HG02885 (cell line): ENCODE data around the gene SHOC2.
A peak's percentile ranks its signal among the peaks of the same experiment; 100 is the strongest.

ENCODE experiments used
- ATAC-seq: cut with Tn5 transposase; IDR thresholded peaks from one replicate; pipeline ENCODE4 v1.9.1; 2021; ENCODE audit warnings: mild to moderate bottlenecking; ENCODE audit not compliant: unreplicated experiment, poor library complexity

SHOC2 gene

DNA sequence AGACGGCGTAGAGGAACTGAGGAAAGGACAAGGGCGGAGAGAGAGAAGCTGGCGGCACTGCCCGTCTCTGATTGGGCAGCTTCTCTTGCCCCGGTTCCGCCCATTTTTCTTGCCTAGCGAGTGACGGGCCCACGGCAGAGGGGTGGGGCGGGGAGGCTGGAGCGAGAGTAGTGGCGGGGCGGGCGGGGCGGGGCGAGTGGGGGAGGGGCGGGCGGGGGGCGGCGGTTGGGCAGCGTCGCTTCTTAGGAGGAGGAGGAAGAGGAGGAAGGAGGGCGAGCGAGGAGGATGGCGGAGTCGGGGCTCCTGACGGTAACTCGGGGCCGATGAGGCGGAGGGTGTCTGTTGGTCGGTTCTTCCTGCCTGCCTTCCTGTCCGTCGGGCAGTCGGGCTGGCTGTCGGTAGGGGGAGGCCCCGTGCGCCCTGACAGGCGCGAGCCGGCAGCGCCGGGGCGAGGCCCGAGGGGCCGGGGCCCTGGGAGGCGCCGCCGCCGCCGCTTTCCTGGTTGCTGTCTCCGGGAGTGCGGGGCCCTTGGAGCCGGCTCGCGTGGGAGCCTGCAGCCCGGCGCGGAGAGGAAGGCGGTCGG lies at the start of gene SHOC2:
Gene SHOC2, plus strand, starts transcription at position 256 of the 583 bp plus-strand sequence. CDS start 44,755 bp downstream, outside the sequence.
- ATAC-seq: peak; percentile 15

DNA sequence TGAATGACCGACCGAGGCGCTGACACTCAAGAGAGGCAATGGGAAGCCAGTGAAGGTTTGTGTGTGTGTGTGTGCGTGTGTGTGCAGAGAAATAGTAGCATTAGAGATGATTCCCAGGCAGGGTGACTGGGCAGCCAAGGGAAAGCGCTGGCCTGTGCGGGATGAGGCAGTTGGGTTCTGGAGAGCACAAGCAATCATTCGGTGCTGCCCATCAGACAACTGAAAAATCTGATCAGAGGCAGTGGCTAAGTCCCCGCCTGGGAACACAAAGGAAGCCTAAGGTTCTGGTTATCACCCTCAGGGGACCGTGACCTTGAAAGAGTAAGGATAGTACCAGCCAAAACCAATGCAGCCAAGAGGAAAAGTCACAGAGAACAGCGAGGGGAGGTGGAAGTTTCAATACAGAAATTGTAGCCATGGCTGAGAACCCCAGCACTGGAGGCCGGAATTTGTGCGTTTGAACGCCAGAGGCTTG lies 48.5 kb upstream of the SHOC2 start:
- ATAC-seq: no peak

DNA sequence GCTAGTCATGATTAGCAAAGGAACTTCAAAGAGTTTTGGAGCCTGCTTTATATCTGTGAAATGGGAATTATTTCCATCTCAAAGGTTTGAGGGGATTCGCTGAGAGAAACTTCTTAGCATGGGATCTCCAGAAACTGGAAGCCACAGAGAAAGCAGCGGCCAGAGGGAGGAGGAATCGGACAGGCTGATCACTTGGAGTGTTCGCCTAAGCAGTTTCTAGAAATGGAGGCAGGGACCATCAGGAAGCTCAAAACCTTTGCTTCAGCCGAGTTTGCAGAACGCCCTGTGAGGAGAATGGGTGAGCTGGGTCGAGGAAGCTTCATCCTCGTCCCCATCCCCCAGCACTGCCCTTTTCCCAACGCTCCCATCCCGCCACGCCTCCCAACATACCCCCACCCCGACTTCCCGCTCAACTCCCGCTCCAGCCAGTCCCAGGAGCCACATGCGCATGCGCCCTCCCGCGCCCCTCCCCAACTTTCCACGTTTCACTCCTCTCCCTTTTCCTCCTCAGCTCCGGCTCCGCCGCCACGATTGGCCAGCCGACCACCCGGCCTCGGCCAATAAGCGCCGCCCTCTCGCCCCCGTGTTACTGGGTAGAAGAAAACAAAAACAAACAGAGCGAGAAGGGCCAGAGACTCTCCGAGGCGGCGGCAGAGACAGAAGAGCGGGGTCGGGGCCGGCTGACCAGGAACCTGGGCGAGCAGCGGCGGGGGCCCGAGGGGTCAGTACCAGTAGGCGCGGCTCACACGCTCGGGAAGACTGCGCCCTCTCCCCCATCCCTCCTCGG lies 47.9 kb upstream of the SHOC2 start, which contains the start of gene PDCD4:
Gene PDCD4, plus strand, starts transcription at position 631 of the 787 bp plus-strand sequence. CDS start 4,100 bp downstream, outside the sequence.
- peak; percentile 77 for ATAC-seq

DNA sequence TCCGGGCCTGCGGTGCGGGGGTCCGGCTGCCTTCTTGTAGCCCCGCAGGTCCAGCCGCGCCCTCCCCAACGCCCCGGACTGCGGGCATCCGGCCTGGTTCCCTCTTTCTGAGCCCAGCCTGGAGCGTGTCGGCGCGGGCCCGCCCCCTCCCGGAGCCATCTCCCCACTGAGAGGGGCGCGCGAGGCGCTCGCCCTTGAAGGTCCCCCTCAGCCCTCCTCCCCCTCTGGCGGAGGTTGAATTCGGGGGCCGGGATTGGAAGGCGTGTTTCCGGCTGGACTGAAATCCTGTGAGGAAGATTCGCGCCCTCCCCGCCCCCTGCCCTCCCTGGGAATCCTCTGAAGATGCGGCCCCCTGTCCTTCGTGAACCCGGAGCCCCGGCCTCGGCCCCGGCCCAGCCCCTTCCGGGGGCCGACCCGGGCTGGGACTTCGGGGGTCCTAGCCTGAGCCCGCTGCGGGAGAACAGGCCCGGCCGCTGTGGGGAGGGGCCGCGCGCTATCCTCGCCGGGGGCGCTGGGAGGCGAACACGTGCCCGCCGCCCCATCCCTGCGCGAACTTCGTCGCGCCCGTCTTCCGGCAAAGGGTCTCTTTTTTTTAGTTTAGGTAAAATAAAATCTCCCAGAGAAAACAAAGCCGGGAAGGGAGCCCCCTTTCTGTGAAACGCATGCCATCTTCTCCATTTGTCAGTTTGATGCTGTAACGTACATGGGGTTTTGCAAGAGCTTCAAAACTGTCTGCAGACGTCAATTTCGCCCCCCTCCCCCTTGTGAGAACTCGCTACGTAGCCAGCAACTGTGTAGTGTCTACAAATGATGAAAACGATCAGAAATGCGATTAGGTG lies 47.0 kb upstream of the SHOC2 start:
- ATAC-seq: peak; percentile 39

DNA sequence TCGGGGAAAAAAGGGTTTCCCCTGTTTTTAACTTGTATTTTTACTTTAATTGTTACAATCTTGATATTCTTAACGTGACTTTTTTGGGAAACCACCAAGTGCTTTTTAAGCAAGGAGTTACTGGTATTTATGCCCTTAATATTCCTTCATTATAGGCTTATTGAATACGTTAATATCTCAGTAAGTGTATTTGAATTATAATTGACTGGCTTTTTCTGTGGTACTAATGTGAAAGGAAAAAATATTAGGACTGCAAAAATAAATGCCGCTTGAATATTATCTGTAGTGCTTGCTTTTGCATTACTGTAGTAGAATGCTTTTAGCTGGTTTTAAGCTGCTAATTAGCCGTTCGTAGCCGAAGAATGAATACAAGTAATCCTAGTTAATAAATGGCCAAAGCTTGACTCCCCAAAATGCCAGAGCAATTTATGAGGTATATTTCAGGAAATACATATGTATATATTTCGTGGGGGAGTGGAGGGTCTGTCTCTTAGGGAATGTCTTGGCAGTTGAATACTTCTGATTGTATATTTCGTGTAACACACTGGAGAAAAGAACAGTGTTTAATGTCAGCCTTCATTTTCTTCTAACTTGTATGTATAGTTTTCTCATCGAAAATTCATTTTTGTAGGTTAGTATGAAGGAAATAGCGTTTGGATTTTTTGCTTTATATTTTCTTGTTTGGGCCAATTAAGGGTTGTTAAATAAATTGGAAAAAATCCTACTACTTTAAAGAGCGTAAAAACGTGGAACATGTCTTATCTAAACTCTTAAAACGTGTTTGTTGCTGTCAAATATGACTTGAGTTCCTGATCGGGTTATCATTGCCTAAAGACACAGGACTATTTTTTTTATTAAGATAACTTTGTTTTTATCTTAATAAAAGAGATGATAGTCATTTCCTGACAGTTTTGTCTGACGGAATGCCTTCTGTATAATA lies 46.1 kb upstream of the SHOC2 start:
- ATAC-seq: no peak

DNA sequence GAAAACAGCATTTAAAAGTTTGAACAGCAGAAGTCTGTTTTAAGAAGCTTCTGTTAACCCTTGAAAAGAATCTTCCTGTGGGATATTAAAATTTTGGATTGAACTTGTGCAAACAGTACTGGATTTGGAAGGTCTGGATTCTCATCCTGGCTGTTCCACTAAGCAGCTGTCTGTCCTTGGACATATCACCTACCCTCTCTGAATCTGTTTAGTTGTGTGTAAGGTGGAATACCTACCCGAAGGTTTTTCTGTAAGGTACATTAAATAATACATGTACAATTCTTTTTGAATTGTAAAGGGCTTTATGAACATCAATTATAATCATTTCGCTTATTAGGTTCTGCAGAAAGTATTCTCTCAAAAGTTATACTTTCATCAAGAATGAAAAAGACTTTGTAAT lies 45.5 kb upstream of the SHOC2 start:
- ATAC-seq: no peak

DNA sequence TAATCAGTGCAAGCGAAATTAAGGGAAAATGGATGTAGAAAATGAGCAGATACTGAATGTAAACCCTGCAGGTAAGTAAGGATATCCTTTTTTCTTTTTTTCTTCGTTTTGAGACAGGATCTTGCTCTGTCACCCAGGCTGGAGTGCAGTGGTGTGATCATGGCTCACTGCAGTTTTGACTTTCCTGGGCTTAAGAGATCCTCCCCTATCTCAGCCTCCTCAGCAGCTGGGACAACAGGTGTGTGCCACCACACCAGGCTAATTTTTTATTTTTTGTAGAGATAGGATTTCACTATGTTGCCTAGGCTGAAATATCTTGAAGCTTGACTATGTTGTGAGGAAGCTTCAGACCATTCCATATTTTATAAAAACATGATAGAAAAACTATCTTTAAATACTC lies 43.4 kb upstream of the SHOC2 start:
- no peak for ATAC-seq

DNA sequence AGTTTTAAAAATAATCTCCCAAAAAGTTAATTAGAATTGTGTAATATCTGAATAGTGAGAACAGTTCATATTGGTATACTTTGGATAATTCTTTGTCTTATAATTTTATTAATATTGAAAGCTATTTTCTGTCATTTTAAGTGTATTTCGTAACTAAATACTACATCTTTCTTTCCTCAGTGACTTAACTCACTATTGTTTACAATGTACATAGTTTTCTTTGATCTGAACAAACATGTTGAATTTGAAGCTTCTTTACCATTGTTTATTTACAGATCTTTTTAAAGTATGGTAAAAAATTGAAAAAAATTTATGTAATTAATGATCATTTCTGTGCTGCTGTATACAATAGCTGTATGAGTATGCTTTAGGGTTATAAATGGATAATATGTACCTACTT lies 42.6 kb upstream of the SHOC2 start:
- ATAC-seq: no peak

DNA sequence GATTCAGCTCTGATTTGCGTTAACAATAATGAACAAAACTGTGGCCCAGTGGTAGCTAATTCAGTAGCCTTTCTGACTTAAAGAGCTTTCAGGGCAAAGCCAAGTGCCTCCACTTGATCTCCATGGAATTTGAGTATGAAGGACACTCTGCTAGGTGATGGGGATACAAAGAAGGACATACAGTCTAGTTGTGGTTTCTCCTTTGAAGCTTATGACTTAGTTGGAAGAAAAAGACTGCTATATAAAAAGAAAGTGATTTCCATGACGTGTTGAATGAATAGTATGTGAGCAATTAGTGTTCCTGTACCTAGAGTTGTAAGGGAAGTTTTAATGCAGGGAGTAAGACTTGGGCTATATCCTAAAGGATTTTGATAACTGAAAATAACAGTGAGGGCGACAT lies 39.4 kb upstream of the SHOC2 start:
- ATAC-seq: no peak

DNA sequence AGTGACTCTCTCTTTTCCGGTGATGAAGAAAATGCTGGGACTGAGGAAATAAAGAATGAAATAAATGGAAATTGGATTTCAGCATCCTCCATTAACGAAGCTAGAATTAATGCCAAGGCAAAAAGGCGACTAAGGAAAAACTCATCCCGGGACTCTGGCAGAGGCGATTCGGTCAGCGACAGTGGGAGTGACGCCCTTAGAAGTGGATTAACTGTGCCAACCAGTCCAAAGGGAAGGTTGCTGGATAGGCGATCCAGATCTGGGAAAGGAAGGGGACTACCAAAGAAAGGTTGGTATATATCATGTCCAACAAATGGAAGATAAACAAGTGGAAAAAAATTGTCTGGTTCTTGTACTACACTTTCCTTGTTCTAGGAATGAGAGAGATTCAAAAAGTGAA lies 38.2 kb upstream of the SHOC2 start:
- no peak for ATAC-seq

DNA sequence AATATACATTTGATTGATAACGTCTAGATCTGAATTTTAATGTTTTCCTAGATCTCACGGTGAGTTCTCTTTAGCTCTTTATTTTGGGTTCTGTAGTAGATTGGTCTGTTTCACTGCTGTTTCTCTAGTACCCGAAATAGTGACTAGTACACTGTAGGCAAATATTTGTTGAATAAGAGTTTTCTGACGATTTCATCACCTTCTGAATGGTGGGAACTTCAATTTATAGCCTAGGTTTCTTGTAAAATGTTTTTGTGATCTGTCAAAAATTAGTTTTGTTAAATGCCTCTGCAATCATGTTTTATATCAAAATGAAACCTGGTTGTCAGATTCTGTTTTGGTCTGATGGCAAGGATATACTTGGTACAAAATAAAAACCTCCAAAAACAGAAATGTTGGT lies 37.5 kb upstream of the SHOC2 start:
- no peak for ATAC-seq

DNA sequence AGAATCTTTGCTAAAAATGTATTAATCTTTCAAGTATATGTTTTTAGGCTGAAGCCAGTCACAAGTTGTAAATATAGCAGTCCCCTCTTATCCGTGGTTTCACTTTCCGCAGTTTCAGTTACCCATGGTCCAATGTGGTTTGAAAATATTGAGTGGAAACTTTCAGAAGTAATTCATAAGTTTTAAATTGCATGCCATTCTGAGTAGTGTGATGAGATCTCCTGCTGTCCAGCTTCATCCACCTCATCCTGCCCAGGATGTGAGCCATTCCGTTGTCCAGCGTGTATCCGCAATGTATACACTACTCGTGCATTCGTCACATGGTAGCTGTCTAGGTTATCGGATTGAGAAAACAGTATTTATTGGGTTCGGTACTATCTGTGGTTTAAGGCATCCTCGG lies 35.5 kb upstream of the SHOC2 start:
- ATAC-seq: no peak

DNA sequence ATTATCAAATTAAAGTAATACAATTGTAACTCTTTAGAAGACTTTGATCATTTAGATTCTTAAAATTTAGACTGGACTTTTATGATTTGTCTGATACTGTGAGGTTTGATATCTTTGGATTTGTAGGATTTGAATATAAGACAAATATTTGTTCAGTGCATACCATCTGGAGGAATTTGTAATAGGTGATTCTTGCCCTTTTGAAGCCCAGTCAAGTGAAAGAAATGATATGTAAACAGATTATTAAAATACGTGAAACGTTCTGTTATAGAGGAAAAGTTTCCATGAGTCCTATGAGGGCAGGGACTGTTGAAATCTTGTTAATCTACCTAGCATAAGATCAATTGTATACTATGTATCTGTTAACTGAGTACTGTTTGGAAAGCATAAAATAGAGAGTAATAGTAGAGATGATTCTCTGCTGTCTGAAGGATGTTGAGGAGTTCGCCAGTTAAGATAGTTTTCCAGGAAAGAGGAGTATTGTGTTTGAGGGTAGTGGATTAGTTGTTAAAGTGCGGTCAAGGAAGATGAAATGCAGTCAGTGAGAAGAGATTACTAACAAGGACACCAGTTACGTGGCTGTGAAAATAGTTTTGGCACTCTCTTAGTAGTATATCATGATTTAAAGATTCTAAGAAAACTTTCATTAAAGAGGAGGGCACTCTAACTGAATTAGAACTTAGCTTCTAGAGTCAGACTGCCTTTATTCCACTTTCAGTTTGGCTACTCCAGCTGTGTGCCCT lies 33.3 kb upstream of the SHOC2 start:
- ATAC-seq: no peak

DNA sequence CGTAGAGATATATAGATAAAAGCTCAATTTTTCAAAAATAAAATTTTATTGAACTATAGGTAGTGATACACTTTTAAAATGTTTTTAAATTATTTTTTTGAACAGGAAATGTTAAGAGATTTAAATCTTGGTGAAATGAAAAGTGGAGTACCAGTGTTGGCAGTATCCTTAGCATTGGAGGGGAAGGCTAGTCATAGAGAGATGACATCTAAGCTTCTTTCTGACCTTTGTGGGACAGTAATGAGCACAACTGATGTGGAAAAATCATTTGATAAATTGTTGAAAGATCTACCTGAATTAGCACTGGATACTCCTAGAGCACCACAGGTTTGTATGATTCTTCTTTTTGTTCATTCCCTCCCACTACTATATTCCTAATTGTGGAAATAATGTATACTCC lies 31.8 kb upstream of the SHOC2 start:
- ATAC-seq: no peak

DNA sequence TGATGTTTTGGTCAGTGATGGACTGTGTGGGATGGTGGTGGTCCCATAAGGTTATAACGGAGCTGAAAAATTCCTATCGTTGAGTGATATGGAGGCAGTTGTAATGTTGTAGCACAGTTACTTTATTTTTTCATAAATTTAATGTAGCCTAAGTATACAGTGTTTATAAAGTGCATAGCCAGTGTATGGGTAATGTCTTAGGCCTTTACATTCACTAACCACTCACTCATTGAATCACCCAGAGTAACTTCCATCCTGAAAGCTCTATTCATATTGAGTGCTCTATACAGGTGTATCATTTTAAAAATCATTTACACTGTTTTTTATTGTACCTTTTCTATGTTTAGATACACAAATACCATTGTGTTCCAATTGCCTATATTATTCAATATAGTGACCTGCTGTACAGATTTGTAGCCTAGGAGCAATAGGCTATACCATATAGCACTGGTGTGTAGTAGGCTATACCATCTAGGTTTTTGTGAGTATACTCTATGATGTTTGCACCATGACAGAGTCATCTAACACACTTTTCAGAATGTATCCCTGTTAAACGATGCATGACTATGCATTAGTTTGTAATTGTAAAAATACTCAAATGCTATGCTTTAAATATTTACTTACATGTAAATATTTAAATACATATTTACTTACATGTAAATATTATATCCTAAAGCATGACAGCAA lies 26.7 kb upstream of the SHOC2 start:
- no peak for ATAC-seq

DNA sequence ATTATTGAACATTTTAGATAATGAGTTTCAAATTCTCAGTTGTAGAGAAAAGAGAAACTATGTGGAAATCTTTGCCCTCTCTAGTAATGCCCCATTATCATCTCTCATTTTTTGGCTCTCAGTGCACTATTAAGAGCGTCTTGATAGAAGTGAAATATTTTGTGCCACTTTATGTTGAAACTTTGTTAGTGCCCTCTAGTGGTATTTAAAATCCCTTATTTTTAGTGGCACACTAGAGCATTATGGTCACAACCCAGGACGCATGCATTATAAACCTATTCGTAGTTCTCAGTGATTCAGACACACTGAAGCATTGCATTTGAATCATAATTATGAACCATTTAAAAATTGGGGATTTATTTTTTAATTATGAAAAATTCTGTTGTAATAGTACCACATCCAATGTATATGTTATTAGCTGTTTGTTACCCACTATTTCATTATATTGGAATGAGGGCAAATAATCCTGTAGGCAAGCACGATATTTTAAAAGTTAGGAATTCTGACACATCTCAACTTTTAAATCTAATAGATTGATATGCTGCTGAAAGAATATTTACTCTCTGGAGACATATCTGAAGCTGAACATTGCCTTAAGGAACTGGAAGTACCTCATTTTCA lies 25.7 kb upstream of the SHOC2 start:
- peak; percentile 74 for ATAC-seq

DNA sequence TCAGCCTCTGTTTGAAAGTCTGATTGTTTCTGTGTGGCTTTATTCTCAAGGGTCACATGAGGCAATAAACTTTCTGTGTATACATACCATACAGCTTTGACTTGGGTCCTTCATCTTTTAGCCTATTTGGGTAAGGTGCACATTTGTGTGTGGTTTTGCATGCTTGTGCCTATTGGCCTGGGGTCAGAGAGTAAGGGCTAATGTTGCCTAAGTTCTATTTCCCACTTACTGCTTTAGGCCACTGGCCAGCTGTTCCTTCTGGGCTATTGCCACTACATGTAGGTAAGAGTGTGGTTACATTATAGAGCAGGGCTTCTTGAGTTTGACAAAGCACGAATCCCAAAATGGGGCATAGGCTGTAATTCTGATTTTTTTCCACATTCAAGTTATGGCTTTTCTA lies 22.2 kb upstream of the SHOC2 start:
- ATAC-seq: no peak

DNA sequence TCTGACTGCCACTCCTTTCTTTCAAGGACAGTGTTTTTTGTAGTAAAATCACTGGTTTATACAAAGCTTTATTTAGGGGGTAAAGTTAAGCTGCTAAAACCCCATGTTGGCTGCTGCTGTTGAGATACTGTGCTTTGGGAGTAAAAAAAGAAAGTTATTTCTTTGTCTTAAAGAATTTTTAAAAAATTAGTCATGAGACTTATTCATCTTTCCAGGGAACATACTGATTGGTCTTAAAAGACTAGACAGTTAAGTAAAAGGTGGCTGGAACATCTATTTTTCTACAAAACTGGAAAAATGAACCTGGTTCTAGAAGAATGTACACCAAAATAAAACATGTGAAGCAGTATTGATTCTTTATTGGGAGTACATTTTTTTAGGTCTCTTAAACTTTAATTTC lies 21.0 kb upstream of the SHOC2 start:
- ATAC-seq: no peak
